Gastrocnemius medialis (tissue), 4 donors: ENCODE data around the gene SYNGR1.

Experiments used
- POLR2A ChIP-seq, 2 donors: fragments of 450-650 bp; IDR thresholded peaks; one replicate each; pipeline ENCODE4 v1.6.1; 2017; ENCODE audit warnings: antibody characterized with exemption in 2 of 2, mild to moderate bottlenecking in 2 of 2, moderate library complexity in 2 of 2
- TF ChIP-seq, protein P1 (sequence below), 5 experiments: fragments of 450-650 bp in 3 of 5; fragments of 200-600 bp in 2 of 5; sonication (generic) in 2 of 5; IDR thresholded peaks in 4 of 5; conservative IDR thresholded peaks in 1 of 5; 1 replicate in 4 of 5; 2 replicates in 1 of 5; pipeline ENCODE4 v1.5.1; 2016 to 2019; ENCODE audit warnings: antibody characterized with exemption in 5 of 5, mild to moderate bottlenecking in 3 of 5, moderate library complexity in 3 of 5

DNA sequence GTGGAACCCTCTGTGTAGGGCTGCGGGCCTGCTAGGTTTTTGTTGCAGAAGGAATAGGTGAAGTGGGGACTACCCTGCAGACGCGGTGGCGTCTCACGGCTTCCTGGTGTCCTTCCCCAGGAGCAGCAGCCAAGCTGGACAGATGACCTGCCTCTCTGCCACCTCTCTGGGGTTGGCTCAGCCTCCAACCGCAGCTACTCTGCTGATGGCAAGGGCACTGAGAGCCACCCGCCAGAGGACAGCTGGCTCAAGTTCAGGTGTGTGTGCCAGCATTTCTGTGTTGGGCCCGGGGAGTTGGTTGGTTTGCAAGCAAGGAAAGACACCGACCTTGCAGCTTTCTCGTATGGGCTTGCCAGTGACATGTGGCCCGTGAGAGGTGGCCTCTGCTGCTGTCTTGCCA lies 65.1 kb downstream of the SYNGR1 start:
- no peak for TF ChIP-seq POLR2A (IDR thresholded peaks at IDR 0.05)
- TF ChIP-seq, protein P1, sequence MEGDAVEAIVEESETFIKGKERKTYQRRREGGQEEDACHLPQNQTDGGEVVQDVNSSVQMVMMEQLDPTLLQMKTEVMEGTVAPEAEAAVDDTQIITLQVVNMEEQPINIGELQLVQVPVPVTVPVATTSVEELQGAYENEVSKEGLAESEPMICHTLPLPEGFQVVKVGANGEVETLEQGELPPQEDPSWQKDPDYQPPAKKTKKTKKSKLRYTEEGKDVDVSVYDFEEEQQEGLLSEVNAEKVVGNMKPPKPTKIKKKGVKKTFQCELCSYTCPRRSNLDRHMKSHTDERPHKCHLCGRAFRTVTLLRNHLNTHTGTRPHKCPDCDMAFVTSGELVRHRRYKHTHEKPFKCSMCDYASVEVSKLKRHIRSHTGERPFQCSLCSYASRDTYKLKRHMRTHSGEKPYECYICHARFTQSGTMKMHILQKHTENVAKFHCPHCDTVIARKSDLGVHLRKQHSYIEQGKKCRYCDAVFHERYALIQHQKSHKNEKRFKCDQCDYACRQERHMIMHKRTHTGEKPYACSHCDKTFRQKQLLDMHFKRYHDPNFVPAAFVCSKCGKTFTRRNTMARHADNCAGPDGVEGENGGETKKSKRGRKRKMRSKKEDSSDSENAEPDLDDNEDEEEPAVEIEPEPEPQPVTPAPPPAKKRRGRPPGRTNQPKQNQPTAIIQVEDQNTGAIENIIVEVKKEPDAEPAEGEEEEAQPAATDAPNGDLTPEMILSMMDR (IDR thresholded peaks at IDR 0.05 in 4 of 5, conservative IDR thresholded peaks at IDR 0.05 in 1 of 5), result no peak
